Stimulated activated CD8-positive, alpha-beta memory T cell treated with anti-CD3 and anti-CD28 coated beads, Interleukin-15, amount 100 ng/mL, for 24 hours (primary cell): ENCODE data around the gene B4GALT2.

Experiments
- DNase-seq: peaks from one replicate; pipeline ENCODE4 v3.0.0-alpha.2; 2020; ENCODE audit warnings: low read depth

B4GALT2 gene

GRCh38 chr1:43984855-43985254 is 5.8 kb downstream of the B4GALT2 start:
- no peak for DNase-seq

DNA sequence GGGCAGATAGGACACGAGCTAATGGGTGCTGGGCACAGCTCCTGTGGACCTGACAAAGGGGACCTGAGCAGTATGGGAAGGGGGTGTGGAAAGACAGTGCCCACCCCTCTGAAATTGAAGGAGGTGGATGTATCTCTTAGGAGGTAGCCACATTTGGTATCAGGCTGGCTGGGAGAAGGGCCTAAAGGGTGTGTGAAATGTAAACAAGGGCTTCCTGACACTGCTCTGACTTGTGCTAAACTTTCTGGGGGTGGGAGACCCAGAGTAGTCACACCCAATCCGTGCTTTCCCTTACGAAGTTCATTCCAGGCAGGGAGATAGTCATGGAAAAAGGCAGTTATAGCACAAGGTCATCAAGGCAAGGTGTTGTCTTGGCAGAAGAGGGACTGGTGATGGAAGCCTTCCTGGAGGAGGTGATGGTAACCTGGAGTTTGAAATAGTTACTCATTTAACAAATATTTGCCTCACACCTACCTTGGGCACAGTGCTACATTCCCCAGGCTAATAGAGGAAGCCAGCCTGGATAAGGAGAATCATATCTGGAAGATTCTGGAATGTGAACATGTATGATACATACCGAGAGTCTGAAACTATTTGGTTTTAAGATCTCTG is 7.1 kb downstream of the B4GALT2 start:
- no peak for DNase-seq

GRCh38 chr1:43986712-43987111 is 7.7 kb downstream of the B4GALT2 start:
- no peak for DNase-seq

DNA sequence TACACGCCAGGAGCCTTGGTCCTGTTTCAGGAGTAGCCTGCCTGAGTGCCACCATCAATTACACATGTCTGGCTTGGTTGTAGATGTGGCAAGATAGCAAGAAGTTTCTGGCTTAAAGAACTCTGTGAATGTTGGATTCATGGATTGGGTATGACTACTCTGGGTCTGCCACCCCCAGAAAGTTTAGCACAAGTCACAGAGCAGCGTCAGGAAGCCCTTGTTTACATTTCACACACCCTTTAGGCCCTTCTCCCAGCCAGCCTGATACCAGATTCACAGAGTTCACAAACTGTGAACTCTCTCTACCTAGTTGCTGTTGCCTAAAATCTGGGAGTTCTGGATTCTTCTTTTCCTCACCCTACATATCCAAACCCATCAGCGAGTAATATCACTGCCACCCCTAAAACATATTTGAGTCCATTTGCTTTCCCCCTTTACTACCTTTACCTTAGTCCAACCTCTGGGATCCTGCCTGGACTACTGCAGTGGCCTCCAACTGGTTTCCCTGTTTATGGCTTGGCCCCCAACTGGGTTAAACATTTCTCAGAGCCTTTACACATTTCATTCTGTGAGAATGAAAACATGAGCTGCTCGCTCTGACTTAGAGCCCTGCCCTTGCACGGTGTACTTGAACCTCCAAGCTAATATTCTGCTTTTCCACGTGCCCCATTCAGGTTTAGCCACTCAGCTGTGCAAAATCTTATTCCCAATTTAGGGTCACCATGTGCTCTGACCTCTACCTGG is 8.3 kb downstream of the B4GALT2 start:
- DNase-seq = no peak

DNA sequence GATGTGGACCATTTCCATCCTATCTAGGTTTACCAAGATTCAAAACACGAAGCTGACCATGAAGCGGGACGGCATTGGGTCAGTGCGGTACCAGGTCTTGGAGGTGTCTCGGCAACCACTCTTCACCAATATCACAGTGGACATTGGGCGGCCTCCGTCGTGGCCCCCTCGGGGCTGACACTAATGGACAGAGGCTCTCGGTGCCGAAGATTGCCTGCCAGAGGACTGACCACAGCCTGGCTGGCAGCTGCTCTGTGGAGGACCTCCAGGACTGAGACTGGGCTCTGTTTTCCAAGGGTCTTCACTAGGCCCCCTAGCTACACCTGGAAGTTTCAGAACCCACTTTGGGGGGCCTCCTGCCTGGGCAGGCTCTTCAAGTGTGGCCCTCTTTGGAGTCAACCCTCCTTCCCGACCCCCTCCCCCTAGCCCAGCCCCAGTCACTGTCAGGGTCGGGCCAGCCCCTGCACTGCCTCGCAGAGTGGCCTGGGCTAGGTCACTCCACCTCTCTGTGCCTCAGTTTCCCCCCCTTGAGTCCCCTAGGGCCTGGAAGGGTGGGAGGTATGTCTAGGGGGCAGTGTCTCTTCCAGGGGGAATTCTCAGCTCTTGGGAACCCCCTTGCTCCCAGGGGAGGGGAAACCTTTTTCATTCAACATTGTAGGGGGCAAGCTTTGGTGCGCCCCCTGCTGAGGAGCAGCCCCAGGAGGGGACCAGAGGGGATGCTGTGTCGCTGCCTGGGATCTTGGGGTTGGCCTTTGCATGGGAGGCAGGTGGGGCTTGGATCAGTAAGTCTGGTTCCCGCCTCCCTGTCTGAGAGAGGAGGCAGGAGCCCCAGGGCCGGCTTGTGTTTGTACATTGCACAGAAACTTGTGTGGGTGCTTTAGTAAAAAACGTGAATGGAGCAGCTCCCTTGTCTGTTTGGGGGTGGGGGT is 11.5 kb downstream of the B4GALT2 start:
- no peak for DNase-seq

- DNase-seq = no peak
These were observed 12.1 kb downstream of the B4GALT2 start for GRCh38 chr1:43991200-43991475.

GRCh38 chr1:43991476-43992231 is 12.6 kb downstream of the B4GALT2 start, which contains the start of gene CCDC24:
TSS of gene CCDC24 (plus strand) at chr1:43991599. CDS start at chr1:43991879, 280 bp downstream.
- peak; percentile 58 for DNase-seq

GRCh38 chr1:43992232-43992995 is 13.4 kb downstream of the B4GALT2 start:
- no peak for DNase-seq

GRCh38 chr1:43993206-43993914 is 14.3 kb downstream of the B4GALT2 start:
- no peak for DNase-seq

DNA sequence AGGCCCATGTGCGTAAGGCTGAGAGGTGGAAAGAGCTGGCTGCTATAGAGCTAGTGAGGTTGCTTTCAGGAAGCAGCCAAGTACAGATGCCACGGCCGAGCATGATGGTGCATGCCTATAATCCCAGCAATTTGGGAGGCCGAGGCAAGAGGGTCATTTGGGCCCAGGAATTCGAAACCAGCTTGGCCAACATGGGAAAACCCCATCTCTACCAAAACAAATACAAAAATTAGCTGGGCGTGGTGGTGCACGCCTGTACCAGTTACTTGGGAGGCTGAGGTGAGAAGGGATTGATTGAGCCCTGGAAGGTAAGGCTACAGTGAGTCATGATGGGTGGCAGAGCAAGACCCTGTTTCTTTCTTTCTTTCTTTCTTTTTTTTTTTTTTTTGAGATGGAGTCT is 15.1 kb downstream of the B4GALT2 start:
- no peak for DNase-seq

GRCh38 chr1:43994794-43995790 is 16.1 kb downstream of the B4GALT2 start:
- DNase-seq = no peak

- no peak for DNase-seq
These were observed 17.1 kb downstream of the B4GALT2 start for GRCh38 chr1:43995984-43996732.

GRCh38 chr1:43996733-43997115 is 17.7 kb downstream of the B4GALT2 start:
- no peak for DNase-seq

DNA sequence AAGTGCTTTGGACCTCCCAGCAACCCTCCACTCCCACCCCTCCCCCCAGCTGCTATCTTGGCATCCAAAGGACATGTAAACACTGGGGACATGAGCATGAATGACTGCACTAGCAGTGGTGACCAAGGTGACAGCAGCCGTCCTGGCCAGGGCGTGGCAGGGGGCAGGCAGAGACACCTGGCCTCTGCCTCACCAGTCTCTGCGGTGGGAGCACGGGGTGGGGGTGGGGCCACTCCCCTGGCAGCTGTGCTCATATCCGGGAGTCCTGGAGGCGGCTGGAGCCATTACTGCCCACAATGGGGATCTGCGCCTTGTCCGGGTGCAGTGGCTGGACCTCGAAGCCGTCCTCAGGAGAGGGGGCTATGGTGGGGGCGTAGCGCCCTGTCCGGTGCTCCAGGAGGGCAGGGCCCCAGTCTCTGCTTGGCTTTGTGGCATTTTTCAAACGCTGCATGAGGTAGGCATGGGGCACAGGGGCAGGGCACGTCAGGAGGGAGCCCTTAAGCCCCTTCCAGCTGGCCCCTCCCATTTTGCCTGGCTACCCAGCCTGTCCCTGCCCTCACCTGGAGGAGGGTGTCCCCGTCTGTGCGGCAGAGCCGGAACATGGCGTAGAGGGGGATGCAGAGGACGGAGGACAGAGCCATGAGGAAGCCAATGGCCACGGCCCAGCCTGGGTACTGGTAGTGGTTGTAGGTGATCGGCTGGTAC is 18.4 kb downstream of the B4GALT2 start:
- DNase-seq = no peak

DNA sequence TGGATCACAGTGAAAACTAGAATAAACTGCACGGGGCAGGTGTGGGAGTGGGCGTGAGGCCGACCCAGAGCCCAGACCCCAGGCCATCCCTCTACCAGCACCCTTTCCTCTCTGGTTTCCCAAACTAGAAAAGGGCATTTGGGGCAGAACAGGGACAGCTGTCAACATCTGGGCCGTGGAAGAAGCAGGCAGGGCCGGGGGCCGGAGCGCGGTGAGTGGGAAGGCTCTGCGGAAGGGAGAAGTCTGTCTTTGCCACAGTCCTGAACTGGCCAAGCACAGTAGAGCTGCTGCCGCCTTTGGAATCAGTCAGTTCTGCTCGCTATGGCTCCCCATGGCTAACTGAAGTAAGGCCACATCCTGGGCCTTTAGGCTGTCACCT is 19.0 kb downstream of the B4GALT2 start:
- no peak for DNase-seq

DNA sequence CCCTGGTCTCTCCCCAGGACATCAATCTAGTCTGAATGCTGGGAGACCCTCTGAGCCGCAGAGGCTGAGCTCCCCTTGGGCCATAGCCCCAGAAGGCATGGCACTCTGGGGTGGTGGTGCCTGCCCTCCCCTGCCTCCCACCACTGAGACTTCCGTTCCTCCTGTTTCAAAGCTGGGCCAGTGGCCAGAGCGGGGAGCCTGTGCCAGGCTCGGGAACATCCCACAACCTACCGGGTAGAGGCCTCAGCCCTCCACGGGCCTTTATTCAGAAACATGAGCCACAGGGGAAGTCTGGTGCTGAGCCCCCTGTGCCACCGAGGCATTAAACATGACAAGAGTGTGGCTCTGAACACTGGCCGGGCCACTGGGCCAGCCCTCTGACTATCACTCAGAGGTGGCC is 20.4 kb downstream of the B4GALT2 start:
- no peak for DNase-seq

- DNase-seq = no peak
These were observed 21.2 kb downstream of the B4GALT2 start for GRCh38 chr1:44000122-44000665.

DNA sequence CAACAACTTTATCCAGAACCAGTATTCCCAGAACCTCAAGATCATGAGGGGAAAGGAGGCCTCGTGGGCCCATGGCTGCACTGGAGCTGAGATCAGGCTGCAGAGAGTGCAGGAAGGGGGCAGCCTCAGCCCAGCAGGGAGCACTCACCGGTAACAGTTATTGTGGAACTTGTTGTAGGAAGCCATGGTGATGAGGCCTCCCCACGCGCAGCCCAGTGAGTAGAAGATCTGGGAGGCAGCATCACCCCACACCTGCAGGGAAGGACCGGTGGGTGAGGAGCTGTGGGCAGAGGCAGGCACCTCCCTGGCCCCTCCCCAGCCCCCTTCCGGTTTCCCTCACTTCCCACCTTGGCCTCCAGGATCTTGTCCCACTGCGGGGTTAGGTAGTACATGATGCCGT is 23.2 kb downstream of the B4GALT2 start:
- DNase-seq = no peak
